T-helper 2 cell treated with Interferon-gamma antibody and Interleukin-4, amounts not matched to agents 5 μg/mL and 100 μg/mL, for 36 hours (primary cell): ENCODE data around the gene SPDYA.
A peak's percentile ranks its signal among the peaks of the same experiment; 100 is the strongest.

Source experiments
- DNase-seq: peaks from one replicate; pipeline ENCODE4 v3.0.0; 2021; ENCODE audit warnings: low spot score
- H3K27ac Mint-ChIP-seq: one replicate; pipeline ENCODE4 v1.8.0; 2021; ENCODE audit warnings: mild to moderate bottlenecking, mixed read lengths
- H3K27me3 Mint-ChIP-seq: one replicate; pipeline ENCODE4 v1.8.0; 2021; ENCODE audit warnings: low read depth, mixed read lengths
- H3K36me3 Mint-ChIP-seq: one replicate; pipeline ENCODE4 v1.8.0; 2021; ENCODE audit warnings: low read depth, mixed read lengths
- H3K4me1 Mint-ChIP-seq: one replicate; pipeline ENCODE4 v1.8.0; 2021; ENCODE audit warnings: low read depth, mixed read lengths
- H3K4me3 Mint-ChIP-seq: one replicate; pipeline ENCODE4 v1.8.0; 2022; ENCODE audit warnings: mild to moderate bottlenecking, moderate library complexity, mixed read lengths
- H3K9me3 Mint-ChIP-seq: one replicate; pipeline ENCODE4 v1.8.0; 2021; ENCODE audit warnings: mixed read lengths

SPDYA gene

DNA sequence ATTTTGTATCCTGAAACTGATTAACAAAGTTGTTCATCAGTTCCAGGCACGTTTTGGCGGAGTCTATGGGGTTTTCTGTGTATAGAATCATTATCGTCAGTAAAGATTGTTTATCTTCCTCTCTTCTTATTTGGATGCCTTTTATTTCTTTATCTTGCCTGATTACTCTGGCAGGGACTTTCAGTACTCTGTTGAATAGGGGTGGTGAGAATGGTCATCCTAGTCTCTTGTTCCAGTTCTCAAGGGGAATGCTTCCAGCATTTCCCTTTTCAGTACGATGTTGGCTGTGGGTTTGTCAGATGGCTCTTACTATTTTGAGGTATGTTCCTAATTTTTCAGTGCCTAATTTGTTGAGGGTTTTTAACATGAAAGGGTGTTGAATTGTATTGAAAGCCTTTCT, 14.0 kb upstream of the SPDYA start:
- Mint-ChIP-seq H3K27me3 (no peaks in the 10 kb centered on the region), H3K9me3 (peaks cover 15% of the 10 kb centered on the region), H3K27ac (no peak overlapping the region), H3K4me1 (peaks cover 9% of the 10 kb centered on the region), H3K4me3 (no peak overlapping the region), H3K36me3 (peaks cover 64% of the 10 kb centered on the region)
- no peak for DNase-seq

DNA sequence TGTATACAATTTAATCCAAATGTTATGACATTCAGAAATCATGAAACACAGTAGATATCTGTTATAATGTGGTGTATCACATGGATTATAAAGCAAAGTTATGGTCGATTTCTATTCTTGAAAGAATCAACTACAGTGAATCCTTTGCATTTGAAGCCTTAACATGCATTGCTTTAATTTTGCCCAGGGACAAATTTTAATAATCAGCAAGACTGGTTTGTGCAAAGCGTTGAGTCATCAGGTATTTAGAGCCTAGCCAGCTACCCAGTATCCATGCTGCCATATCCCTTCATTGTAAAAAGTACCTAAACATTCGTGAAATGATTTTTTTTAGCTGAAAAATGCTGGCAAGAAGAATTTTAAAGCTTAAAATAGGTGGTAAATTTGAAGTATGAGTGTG, 8.9 kb upstream of the SPDYA start:
- peaks cover 50% of the 10 kb centered on the region for H3K36me3 Mint-ChIP-seq

DNA sequence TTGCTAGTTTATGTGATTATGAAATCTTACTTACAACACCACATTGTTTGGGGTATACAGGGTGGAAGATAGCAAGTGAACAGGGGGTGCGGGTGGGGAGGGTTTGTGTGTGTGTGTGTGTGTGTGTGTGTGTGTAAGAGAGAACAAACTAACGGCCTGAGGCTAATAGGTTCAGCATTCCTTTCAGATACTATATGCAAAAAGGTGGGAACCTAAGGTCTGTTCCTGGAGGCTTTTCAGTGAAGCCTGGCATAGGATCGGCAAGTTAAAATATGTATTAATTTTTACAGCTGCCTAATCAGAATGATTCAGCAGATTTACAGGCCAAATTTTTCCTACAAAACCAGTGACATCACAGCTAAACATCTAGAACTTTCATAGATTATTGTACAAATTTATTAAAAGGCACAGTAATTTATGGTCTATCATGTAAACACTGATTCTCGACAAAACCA, 7.6 kb upstream of the SPDYA start:
- DNase-seq, result no peak
- no peaks in the 10 kb centered on the region for H3K9me3 Mint-ChIP-seq
- no peak overlapping the region for H3K4me3 Mint-ChIP-seq
- H3K27me3 Mint-ChIP-seq, result no peaks in the 10 kb centered on the region
- peaks cover 38% of the 10 kb centered on the region for H3K36me3 Mint-ChIP-seq
- H3K27ac Mint-ChIP-seq, result no peak overlapping the region
- no peaks in the 10 kb centered on the region for H3K4me1 Mint-ChIP-seq

More for the DNA sequence above, 8.9 kb upstream of the SPDYA start:
- Mint-ChIP-seq H3K27me3 (no peaks in the 10 kb centered on the region), H3K4me1 (peaks cover 8% of the 10 kb centered on the region), H3K27ac (no peak overlapping the region), H3K4me3 (no peak overlapping the region), H3K9me3 (peaks cover 8% of the 10 kb centered on the region)
- DNase-seq, result no peak

DNA sequence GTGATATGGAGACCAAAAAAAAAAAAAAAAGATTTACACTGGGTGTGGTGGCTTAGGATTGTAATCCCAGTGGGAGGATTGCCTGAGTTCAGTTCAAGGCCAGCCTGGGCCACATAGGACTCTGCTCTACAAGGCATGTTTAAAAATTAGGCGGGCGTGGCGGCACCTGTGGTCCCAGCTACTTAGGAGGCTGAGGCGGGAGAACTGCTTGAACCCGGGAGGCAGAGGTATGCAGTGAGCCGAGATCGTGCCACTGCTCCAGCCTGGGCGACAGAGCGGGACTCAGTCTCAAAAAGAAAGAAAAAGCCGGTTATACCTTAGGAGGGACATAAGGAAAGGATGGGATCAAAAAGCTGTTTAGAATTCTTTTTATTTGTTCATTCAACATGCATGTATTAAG, 707 bp upstream of the SPDYA start:
- DNase-seq, result no peak
- no peaks in the 10 kb centered on the region for H3K9me3 Mint-ChIP-seq

DNA sequence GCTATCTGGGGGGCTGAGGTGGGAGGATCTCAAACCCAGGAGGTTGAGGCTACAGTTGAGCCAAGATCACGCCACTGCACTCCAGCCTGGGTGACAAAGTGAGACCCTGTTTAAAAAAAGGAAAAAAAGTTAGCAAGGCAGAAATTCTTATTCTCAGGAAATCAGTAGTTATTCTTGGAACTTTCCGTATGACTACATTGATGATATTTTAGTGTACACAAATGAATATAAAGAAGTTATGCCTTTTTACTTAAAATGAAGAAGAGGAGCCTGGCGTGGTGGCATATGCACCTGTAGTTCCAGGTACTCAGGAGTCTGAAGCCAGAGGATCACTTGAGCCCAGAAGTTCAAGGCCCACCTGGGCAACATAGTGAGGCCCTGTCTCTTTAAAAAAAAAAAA, 7.4 kb downstream of the SPDYA start:
- no peak overlapping the region for H3K4me3 Mint-ChIP-seq
- no peaks in the 10 kb centered on the region for H3K9me3 Mint-ChIP-seq
- H3K27me3 Mint-ChIP-seq, result no peaks in the 10 kb centered on the region
- no peak for DNase-seq
- no peaks in the 10 kb centered on the region for H3K36me3 Mint-ChIP-seq
- H3K4me1 Mint-ChIP-seq, result peaks cover 7% of the 10 kb centered on the region
- H3K27ac Mint-ChIP-seq, result no peak overlapping the region

More for the DNA sequence above, 707 bp upstream of the SPDYA start:
- Mint-ChIP-seq H3K4me3 (peak overlapping the region; percentile 77), H3K27ac (peak overlapping the region; percentile 62), H3K4me1 (peaks cover 7% of the 10 kb centered on the region), H3K27me3 (peaks cover 2% of the 10 kb centered on the region), H3K36me3 (peaks cover 10% of the 10 kb centered on the region)

DNA sequence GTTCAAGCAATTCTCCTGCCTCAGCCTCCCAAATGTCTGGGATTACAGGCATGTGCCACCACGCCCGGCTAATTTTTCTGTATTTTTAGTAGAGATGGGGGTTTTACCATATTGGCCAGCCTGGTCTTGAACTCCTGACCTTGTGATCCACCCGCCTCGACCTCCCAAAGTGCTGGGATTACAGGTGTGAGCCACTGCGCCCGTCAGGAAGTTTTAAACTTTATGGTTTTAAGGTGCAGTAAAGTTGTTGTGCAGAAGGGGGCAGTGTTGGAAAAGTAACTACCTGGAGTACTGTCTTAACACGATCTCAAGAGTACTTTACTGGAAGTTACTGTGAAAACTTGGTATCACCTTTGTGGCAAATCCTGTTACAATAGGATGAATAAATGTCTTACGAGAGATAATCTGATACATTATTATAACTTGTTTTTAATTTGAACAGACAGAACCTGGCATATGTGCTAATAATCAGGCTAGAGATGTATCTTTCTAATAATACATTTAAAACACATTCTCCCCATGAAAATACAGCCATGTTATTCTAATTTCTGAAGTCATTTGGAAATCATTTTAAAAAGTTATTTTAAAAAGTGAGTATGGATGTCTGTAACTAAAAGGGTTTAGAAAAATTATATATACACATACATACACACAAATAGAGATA, 10.8 kb downstream of the SPDYA start:
- peak; percentile 51 for DNase-seq
- Mint-ChIP-seq H3K9me3 (no peaks in the 10 kb centered on the region), H3K4me1 (peaks cover 7% of the 10 kb centered on the region), H3K27me3 (no peaks in the 10 kb centered on the region), H3K27ac (no peak overlapping the region), H3K36me3 (no peaks in the 10 kb centered on the region), H3K4me3 (no peak overlapping the region)

DNA sequence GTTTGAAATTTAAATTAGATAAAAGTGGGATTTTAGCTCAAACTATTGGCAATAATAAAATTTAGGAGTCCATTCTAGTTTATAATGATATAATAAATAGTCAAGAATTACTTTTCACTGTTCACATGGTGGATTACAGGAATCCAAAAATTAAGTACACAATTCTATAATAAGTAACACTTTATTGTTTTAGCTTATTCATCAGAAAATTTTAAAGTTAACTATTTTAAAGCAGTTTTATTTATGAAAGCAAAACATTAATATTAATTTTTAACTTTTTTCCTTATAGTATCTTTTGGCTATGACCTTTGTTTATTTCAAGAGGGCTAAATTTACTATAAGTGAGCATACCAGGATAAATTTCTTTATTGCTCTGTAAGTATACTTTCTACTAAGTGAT, 11.4 kb downstream of the SPDYA start:
- DNase-seq, result no peak
- Mint-ChIP-seq H3K27me3 (no peaks in the 10 kb centered on the region), H3K4me1 (peaks cover 7% of the 10 kb centered on the region), H3K27ac (no peak overlapping the region), H3K36me3 (no peaks in the 10 kb centered on the region), H3K9me3 (no peaks in the 10 kb centered on the region), H3K4me3 (no peak overlapping the region)

DNA sequence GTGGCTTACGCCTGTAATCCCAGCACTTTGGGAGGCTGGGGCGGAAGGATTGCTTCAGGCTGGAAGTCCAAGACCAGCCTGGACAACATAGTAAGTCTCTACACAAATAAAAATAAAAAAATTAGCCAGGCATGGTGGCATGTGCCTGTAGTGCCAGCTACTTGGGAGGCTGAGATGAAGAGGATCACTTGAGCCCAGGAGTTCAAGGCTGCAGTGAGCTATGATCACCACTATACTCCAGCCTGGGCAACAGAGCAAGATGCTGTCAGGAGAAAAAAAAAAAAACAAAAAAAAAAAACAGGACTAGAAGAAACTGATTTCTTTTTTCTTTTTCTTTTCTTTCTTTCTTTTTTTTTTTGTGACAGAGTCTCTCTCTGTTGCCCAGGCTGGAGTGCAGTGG, 13.6 kb downstream of the SPDYA start:
- H3K4me3 Mint-ChIP-seq, result no peak overlapping the region
- no peaks in the 10 kb centered on the region for H3K36me3 Mint-ChIP-seq
- no peak for DNase-seq
- no peak overlapping the region for H3K27ac Mint-ChIP-seq
- no peaks in the 10 kb centered on the region for H3K9me3 Mint-ChIP-seq
- H3K4me1 Mint-ChIP-seq, result peaks cover 10% of the 10 kb centered on the region
- no peaks in the 10 kb centered on the region for H3K27me3 Mint-ChIP-seq

DNA sequence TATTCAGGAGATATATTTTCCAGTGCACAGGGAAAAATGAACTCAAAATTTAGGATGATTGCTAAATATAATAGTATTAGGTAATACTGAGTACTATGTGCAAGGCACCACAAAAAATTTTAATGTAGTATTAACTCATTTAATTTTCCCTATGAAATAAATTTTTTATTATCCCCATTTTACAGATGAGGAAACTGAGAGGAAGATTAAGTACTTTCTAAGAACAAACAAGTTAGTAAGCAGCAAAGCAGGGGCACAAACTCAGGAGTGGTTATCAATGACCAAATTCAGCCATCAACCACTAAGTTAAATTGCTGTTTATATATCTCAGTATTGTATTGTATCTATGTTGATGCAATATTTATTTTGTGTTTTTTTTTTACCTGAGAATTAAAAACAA, 14.2 kb downstream of the SPDYA start:
- no peak for DNase-seq
- Mint-ChIP-seq H3K9me3 (no peaks in the 10 kb centered on the region), H3K36me3 (no peaks in the 10 kb centered on the region), H3K27me3 (no peaks in the 10 kb centered on the region), H3K27ac (no peak overlapping the region), H3K4me1 (peaks cover 10% of the 10 kb centered on the region), H3K4me3 (no peak overlapping the region)

DNA sequence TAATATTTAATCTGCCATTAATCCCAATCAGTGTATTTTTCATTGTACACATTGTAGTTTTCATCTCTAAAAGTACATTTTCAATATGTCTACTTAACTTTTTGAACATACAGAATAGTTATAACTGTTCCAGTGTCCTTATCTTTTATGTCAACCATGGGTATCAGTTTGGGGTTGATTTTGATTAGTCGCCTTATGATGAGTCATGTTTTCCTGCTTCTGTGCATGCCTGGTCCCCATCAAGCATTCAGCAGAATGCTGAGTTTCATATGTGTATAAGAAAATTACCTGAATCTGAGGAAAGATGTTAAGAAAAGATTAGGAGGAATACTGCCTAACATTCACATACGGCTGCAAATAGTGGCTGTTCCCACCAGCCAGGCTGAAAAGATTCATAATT, 17.7 kb downstream of the SPDYA start:
- Mint-ChIP-seq H3K4me1 (peaks cover 6% of the 10 kb centered on the region), H3K9me3 (no peaks in the 10 kb centered on the region), H3K36me3 (no peaks in the 10 kb centered on the region), H3K27me3 (no peaks in the 10 kb centered on the region), H3K27ac (no peak overlapping the region), H3K4me3 (no peak overlapping the region)
- DNase-seq, result no peak

DNA sequence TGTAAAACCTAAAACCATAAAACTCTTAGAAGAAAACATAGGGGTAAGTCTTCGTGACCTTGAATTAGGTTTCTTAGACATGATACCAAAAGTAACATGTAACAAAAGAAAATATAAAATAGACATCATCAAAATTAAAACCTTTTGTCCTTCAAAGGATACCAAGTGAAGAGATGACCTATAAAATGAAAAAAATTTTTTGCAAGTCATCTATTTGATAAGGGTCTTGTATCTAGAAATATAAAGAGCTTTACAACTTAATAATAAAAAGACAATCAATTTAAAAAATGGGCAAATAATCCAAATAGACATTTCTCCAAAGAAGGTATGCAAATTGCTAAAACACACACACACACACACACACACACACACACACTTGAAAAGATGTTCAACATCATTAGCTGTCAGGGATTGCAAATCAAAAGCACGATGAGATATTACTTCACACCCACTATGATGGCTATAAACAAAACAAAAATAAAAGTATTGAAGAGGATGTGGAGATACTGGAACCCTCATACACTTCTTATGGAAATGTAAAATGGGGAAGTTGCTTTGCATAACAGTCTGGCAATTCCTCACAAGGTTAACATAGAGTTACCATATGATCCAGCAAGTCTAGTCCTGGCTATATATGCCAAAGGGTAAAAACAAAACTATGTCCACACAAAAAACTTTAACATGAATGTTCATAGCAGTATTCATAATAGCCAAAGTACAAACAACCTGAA, 23.3 kb downstream of the SPDYA start:
- no peaks in the 10 kb centered on the region for H3K9me3 Mint-ChIP-seq
- no peaks in the 10 kb centered on the region for H3K4me1 Mint-ChIP-seq
- no peaks in the 10 kb centered on the region for H3K27me3 Mint-ChIP-seq
- no peak overlapping the region for H3K4me3 Mint-ChIP-seq
- no peak overlapping the region for H3K27ac Mint-ChIP-seq
- H3K36me3 Mint-ChIP-seq, result no peaks in the 10 kb centered on the region
- DNase-seq, result no peak

DNA sequence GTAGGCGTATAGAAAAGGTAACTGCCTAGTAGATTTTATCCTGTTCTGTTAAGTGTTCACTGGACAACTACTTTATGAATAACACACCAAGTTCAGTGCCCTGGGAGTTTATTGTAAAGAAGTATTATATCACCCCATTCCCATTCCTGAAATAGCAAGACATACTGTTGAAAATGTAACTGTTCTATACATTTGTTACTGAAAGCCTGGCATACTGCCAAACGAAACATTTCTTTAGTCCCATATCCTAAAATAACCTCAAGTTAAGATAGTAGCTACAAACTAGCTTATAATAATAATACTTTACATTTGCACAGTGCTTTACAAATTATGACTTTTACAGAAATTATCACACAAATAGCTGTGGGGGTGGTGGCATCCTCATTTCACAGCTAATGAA, 25.1 kb downstream of the SPDYA start:
- Mint-ChIP-seq H3K9me3 (no peaks in the 10 kb centered on the region), H3K27ac (no peak overlapping the region), H3K4me1 (no peaks in the 10 kb centered on the region), H3K4me3 (no peak overlapping the region), H3K36me3 (no peaks in the 10 kb centered on the region), H3K27me3 (no peaks in the 10 kb centered on the region)
- no peak for DNase-seq

DNA sequence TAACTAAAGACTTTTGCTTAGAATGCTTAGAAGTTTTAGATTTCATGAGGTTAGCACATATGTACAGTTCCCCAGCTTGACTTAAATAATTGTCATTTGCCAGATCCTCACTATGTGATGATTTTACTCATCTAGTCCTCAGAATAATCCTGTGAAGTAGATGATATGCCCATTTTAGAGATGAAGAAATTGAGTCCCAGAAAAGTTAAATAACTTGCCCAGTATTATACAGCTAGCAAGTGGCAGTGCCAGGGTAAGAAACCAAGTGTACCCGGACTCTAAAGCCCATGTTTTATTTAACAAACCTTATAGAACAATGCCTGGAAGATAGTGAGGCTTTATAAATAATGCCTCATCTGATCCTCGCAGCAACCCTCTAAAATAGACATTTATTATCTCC, 28.3 kb downstream of the SPDYA start:
- DNase-seq, result no peak

DNA sequence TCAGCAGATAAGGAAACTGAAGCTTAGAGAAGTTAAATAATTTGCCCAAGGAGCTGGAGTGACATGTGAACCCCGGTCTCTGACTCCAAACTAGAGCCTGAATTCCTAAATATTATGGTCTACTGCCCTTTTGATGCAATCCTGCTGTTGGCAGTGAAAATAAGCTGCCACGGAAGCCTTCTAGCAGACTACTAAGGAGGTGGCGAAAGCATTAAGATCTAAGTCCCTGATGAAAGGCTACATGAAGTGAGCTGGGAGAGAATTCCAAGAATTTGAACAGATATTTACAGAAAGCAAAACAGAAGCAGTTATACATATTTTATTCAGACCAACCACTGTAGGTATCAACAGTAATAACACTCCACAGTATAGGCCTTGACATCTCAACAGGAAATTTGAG, 31.4 kb downstream of the SPDYA start:
- DNase-seq, result no peak
- Mint-ChIP-seq H3K4me3 (no peak overlapping the region), H3K4me1 (peaks cover 4% of the 10 kb centered on the region), H3K36me3 (no peaks in the 10 kb centered on the region), H3K9me3 (no peaks in the 10 kb centered on the region), H3K27me3 (no peaks in the 10 kb centered on the region), H3K27ac (no peak overlapping the region)

More for the DNA sequence above, 28.3 kb downstream of the SPDYA start:
- Mint-ChIP-seq H3K4me1 (peaks cover 4% of the 10 kb centered on the region), H3K36me3 (no peaks in the 10 kb centered on the region), H3K27me3 (no peaks in the 10 kb centered on the region), H3K4me3 (no peak overlapping the region), H3K9me3 (no peaks in the 10 kb centered on the region), H3K27ac (no peak overlapping the region)
